Nephron progenitor cell (in vitro differentiated cells): ENCODE measurements around the gene HDAC4.
"Not testable (repeated sequence)": the region's sequence is repeated elsewhere in the genome, so short reads cannot be mapped to it uniquely, and the experiment has no call there.

ENCODE experiments used
- DNase-seq: peaks from one replicate; pipeline ENCODE4 v3.0.0; 2021
- H3K27ac Mint-ChIP-seq: 2 replicates; pipeline ENCODE4 v1.8.0; 2021; ENCODE audit warnings: mild to moderate bottlenecking, moderate library complexity, mixed read lengths
- H3K27me3 Mint-ChIP-seq: 2 replicates; pipeline ENCODE4 v1.8.0; 2021; ENCODE audit warnings: mild to moderate bottlenecking, low read depth, mixed read lengths; ENCODE audit not compliant: poor library complexity
- H3K36me3 Mint-ChIP-seq: 2 replicates; pipeline ENCODE4 v1.8.0; 2021; ENCODE audit warnings: low read depth, mixed read lengths
- H3K4me1 Mint-ChIP-seq: 2 replicates; pipeline ENCODE4 v1.8.0; 2021; ENCODE audit warnings: mixed read lengths
- H3K4me3 Mint-ChIP-seq: 2 replicates; pipeline ENCODE4 v1.8.0; 2021; ENCODE audit warnings: mild to moderate bottlenecking, moderate library complexity, mixed read lengths
- H3K9me3 Mint-ChIP-seq: 2 replicates; pipeline ENCODE4 v1.8.0; 2021; ENCODE audit warnings: mild to moderate bottlenecking, moderate library complexity, mixed read lengths
- CTCF ChIP-seq: fragments of 200-600 bp; sonication (generic); IDR thresholded peaks from 2 replicates; pipeline ENCODE4 v1.5.0; 2021; ENCODE audit warnings: antibody characterized with exemption

Gene HDAC4

GRCh38 chr2:239400596-239401066, at the start of gene HDAC4:
Gene HDAC4 (minus strand): TSS chr2:239401020. CDS start chr2:239352699, 48,321 bp downstream.
- peaks cover 8% of the 10 kb centered on the region for H3K27me3 Mint-ChIP-seq
- DNase-seq: no peak
- H3K4me1 Mint-ChIP-seq: peaks cover 45% of the 10 kb centered on the region
- H3K4me3 Mint-ChIP-seq: peak within 1 kb of the TSS; percentile 90
- H3K9me3 Mint-ChIP-seq: peaks cover 22% of the 10 kb centered on the region
- H3K27ac Mint-ChIP-seq: peak within 1 kb of the TSS; percentile 99
- H3K36me3 Mint-ChIP-seq: peaks cover 10% of the 10 kb centered on the region
- no peak for TF ChIP-seq CTCF

GRCh38 chr2:239449468-239449867, 48.6 kb upstream of the HDAC4 start:
- not testable (repeated sequence) for H3K27me3 Mint-ChIP-seq, H3K4me1 Mint-ChIP-seq, H3K27ac Mint-ChIP-seq, H3K4me3 Mint-ChIP-seq, DNase-seq
- Mint-ChIP-seq H3K36me3 (peaks cover 12% of the 10 kb centered on the region), H3K9me3 (peaks cover 72% of the 10 kb centered on the region)

- no peak overlapping the region for H3K27ac Mint-ChIP-seq
- peaks cover 5% of the 10 kb centered on the region for H3K36me3 Mint-ChIP-seq
- no peak for TF ChIP-seq CTCF
- DNase-seq: no peak
- peaks cover 14% of the 10 kb centered on the region for H3K4me1 Mint-ChIP-seq
- peaks cover 48% of the 10 kb centered on the region for H3K9me3 Mint-ChIP-seq
- H3K4me3 Mint-ChIP-seq: no peak overlapping the region
- peaks cover 7% of the 10 kb centered on the region for H3K27me3 Mint-ChIP-seq
Measured at GRCh38 chr2:239445771-239446524, 45.1 kb upstream of the HDAC4 start.

- H3K4me1 Mint-ChIP-seq: peaks cover 24% of the 10 kb centered on the region
- peaks cover 5% of the 10 kb centered on the region for H3K36me3 Mint-ChIP-seq
- H3K27me3 Mint-ChIP-seq: peaks cover 12% of the 10 kb centered on the region
- no peak for DNase-seq
- H3K9me3 Mint-ChIP-seq: peaks cover 41% of the 10 kb centered on the region
- TF ChIP-seq CTCF: no peak
- H3K4me3 Mint-ChIP-seq: no peak overlapping the region
- H3K27ac Mint-ChIP-seq: no peak overlapping the region
Measured at GRCh38 chr2:239444626-239445577, 44.1 kb upstream of the HDAC4 start.

GRCh38 chr2:239443666-239444567, 43.1 kb upstream of the HDAC4 start:
- Mint-ChIP-seq H3K36me3 (peaks cover 5% of the 10 kb centered on the region), H3K27ac (no peak overlapping the region), H3K4me3 (no peak overlapping the region), H3K27me3 (peaks cover 16% of the 10 kb centered on the region), H3K9me3 (peaks cover 39% of the 10 kb centered on the region), H3K4me1 (peaks cover 32% of the 10 kb centered on the region)
- TF ChIP-seq CTCF: no peak
- DNase-seq: no peak
